Heart right ventricle (tissue), 16 donors: ENCODE results near the gene RPS6KA5. TPM values are rescaled to one million over a fixed set of nuclear protein-coding genes. Genes with fewer than 3 reads are reported as not detected.

ENCODE experiments used
- ATAC-seq, 8 donors: fragments of 200-7000 bp; cut with Tn5 transposase; one replicate each; pipeline ENCODE4 v1.9.1; 2020; ENCODE audit warnings: mild to moderate bottlenecking in 8 of 8, moderate library complexity in 8 of 8, moderate number of reproducible peaks in 1 of 8
- DNase-seq, 2 donors: peaks; one replicate each; pipeline ENCODE4 v3.0.0-alpha.2; 2020
- H3K27ac ChIP-seq, 10 donors: fragments of 200-600 bp; sonication (generic) in 2 of 10; one replicate each; pipeline versions ENCODE4 v1.5.0 to v1.8.0; 2020 to 2022; ENCODE audit warnings: mild to moderate bottlenecking in 3 of 10
- H3K27me3 ChIP-seq, 7 donors: fragments of 200-600 bp; one replicate each; pipeline ENCODE4 v1.8.0; 2021 to 2022; ENCODE audit warnings: mild to moderate bottlenecking in 2 of 7
- H3K36me3 ChIP-seq, 9 donors: fragments of 200-600 bp; sonication (generic) in 1 of 9; one replicate each; pipeline versions ENCODE4 v1.5.0 to v1.8.0; 2020 to 2022; ENCODE audit warnings: mild to moderate bottlenecking in 2 of 9
- H3K4me1 ChIP-seq, 9 donors: fragments of 200-600 bp; sonication (generic) in 1 of 9; one replicate each; pipeline versions ENCODE4 v1.5.0 to v1.8.0; 2020 to 2022; ENCODE audit warnings: mild to moderate bottlenecking in 4 of 9
- H3K4me3 ChIP-seq, 10 donors: fragments of 200-600 bp; sonication (generic) in 2 of 10; one replicate each; pipeline versions ENCODE4 v1.5.0 to v1.8.0; 2020 to 2022; ENCODE audit warnings: mild to moderate bottlenecking in 7 of 10, moderate library complexity in 2 of 10
- H3K9me3 ChIP-seq, 11 donors: fragments of 200-600 bp in 10 of 11; sonication (generic) in 2 of 11; one replicate each; pipeline versions ENCODE4 v1.5.0 to v1.8.0; 2013 to 2022; ENCODE audit warnings: mild to moderate bottlenecking in 2 of 11, control low read depth in 1 of 11, moderate library complexity in 1 of 11
- WGBS, 2 donors: extraction: QIAGEN DNeasy Blood & Tissue Kit; methylation state at CpG; one replicate each; pipeline ENCODE4 v1.1.7; 2013; ENCODE audit warnings: inconsistent platforms in 1 of 2; 5-methylcytosine and 5-hydroxymethylcytosine counted together
- intact Hi-C, 10 donors: fragments of 100-400 bp; cut with DNase I; formaldehyde crosslinking; loops; one replicate each; pipeline versions ENCODE4 v1.11.1 to v1.14.2; 2022
- polyA plus RNA-seq, 2 donors: library from polyadenylated mRNA; stranded (reverse); fragments of 200-250 nt; gene quantifications; one replicate each; pipeline ENCODE4 v1.2.3, GENCODE V29; 2013
- total RNA-seq, 10 donors: library from RNA; stranded (reverse); fragmentation: NEBNext Ultra II Directional in 3 of 10; extraction: Animal tissue kit (Norgen Biotek cat#: 25700) in 3 of 10; gene quantifications; one replicate each; pipeline versions ENCODE4 v1.2.1 to v1.2.4, GENCODE V29; 2021 to 2023
- TF ChIP-seq, protein P1 (sequence below), 9 donors: fragments of 200-600 bp; sonication (generic) in 2 of 9; IDR thresholded peaks; one replicate each; pipeline versions ENCODE4 v1.5.0 to v1.8.0; 2021 to 2022; ENCODE audit warnings: antibody characterized with exemption in 9 of 9, mild to moderate bottlenecking in 5 of 9, moderate library complexity in 1 of 9
- donor health status: Arrhythmogenic right ventricular cardiomyopathy.
- donor health status: ischemic (EF 13 %, LVEDD 7.1; RV severe dilation, severe dysfunction).
- donor health status: healthy with polysubstance abuse.
- donor health status: DM: no; HTN: yes; CAD: no.
- donor health status: DM: no; HTN: no; CAD: no.
- donor health status: ischemic (EF 25% LVEDD 6.9; RV normal size, moderate dysfunction).
- donor health status: ischemic (EF 25% LVEDD 5.7; RV mildly dilated, moderate dysfunction).
- donor health status: healthy.
- donor health status: DM: yes; HTN: yes; CAD: no.
- donor health status: Ischemic cardiomyopathy.
- donor health status: ischemic (EF 35%, LVEDD 5.7; RV mildly dilated, moderate dysfunction).
- donor health status: nonischemic (EF 11% LVEDD 7.7; RV severe dilation, severe dysfunction).
- donor health status: DM: yes; HTN: yes; CAD: no.
- donor health status: PGD.
- donor health status: ischemic (EF 29% LVEDD 5.4; RV normal size, mild dysfunction).
- donor health status: nonischemic (EF 23%, LVEDD 6.1; RV moderate dilation, normal function).

Gene RPS6KA5
- total and polyA plus RNA-seq, 12 donors, result 0.84 to 22.5 (median 9.2) TPM

- intact Hi-C loops, result no loop called here
- Histone ChIP-seq H3K27ac (no peak overlapping the region), H3K27me3 (no peaks in the 10 kb centered on the region), H3K36me3 (no peaks in the 10 kb centered on the region), H3K4me1 (peaks cover 0 to 4% (median 0%) of the 10 kb centered on the region in 9 donors), H3K9me3 (peaks cover 0 to 10% (median 0%) of the 10 kb centered on the region in 11 donors), H3K4me3 (no peak overlapping the region)
- WGBS, 2 donors, result 93 to 94% methylated on average over 4 of the region's 4 CpGs
- TF ChIP-seq, protein P1, sequence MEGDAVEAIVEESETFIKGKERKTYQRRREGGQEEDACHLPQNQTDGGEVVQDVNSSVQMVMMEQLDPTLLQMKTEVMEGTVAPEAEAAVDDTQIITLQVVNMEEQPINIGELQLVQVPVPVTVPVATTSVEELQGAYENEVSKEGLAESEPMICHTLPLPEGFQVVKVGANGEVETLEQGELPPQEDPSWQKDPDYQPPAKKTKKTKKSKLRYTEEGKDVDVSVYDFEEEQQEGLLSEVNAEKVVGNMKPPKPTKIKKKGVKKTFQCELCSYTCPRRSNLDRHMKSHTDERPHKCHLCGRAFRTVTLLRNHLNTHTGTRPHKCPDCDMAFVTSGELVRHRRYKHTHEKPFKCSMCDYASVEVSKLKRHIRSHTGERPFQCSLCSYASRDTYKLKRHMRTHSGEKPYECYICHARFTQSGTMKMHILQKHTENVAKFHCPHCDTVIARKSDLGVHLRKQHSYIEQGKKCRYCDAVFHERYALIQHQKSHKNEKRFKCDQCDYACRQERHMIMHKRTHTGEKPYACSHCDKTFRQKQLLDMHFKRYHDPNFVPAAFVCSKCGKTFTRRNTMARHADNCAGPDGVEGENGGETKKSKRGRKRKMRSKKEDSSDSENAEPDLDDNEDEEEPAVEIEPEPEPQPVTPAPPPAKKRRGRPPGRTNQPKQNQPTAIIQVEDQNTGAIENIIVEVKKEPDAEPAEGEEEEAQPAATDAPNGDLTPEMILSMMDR (IDR thresholded peaks at IDR 0.05), result no peak
- no peak for DNase-seq
- no peak for ATAC-seq
Measured at GRCh38 chr14:90963343-90963742, 97.1 kb downstream of the RPS6KA5 start.

GRCh38 chr14:90962505-90963109, 97.8 kb downstream of the RPS6KA5 start:
- Histone ChIP-seq H3K4me3 (no peak overlapping the region), H3K36me3 (no peaks in the 10 kb centered on the region), H3K9me3 (peaks cover 0 to 3% (median 0%) of the 10 kb centered on the region in 11 donors), H3K4me1 (peaks cover 0 to 4% (median 0%) of the 10 kb centered on the region in 9 donors), H3K27ac (no peak overlapping the region), H3K27me3 (no peaks in the 10 kb centered on the region)
- DNase-seq (no peak), ATAC-seq (no peak)
- 89 to 91% methylated on average over 11 of the region's 11 CpGs for WGBS, 2 donors
- intact Hi-C loops, result no loop called here
- TF ChIP-seq, protein P1 (IDR thresholded peaks at IDR 0.05), result no peak

DNA sequence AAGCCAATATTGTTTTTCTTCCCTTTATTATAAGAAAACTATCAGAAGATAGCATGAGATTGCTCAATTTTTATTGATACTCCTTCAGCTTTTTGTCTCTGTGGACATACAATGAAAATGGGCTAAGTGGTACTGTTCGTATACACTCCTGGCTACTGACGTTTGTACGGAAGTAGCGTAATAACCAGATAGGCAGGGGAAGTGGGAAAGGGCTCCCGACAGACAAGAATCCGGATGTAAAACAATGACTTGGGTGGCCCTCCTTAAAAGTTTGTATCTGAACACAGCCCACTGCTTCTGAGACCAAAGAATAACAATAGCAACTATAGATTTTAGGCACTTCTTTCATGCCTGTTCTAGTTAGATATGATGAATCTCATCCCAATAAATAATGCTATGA, 99.6 kb downstream of the RPS6KA5 start:
- DNase-seq (no peak), ATAC-seq (peak in 2 of 8 donors; percentile 34 to 42)
- intact Hi-C loops, result no loop called here
- no peak overlapping the region for H3K27ac ChIP-seq
- TF ChIP-seq, protein P1 (IDR thresholded peaks at IDR 0.05), result no peak
- H3K36me3 ChIP-seq, result peaks cover 0 to 8% (median 0%) of the 10 kb centered on the region in 9 donors
- peaks cover 0 to 4% (median 0%) of the 10 kb centered on the region in 9 donors for H3K4me1 ChIP-seq
- WGBS, 2 donors, result 63 to 76% methylated on average over 6 of the region's 6 CpGs
- H3K4me3 ChIP-seq, result no peak overlapping the region
- peaks cover 0 to 20% (median 12%) of the 10 kb centered on the region in 11 donors for H3K9me3 ChIP-seq
- no peaks in the 10 kb centered on the region for H3K27me3 ChIP-seq

- ATAC-seq (no peak), DNase-seq (no peak)
- TF ChIP-seq, protein P1 (IDR thresholded peaks at IDR 0.05), result no peak
- intact Hi-C loops, result no loop called here
- Histone ChIP-seq H3K4me1 (peaks cover 0 to 4% (median 0%) of the 10 kb centered on the region in 9 donors), H3K9me3 (peaks cover 0 to 35% (median 17%) of the 10 kb centered on the region in 11 donors), H3K4me3 (no peak overlapping the region), H3K27me3 (no peaks in the 10 kb centered on the region), H3K27ac (no peak overlapping the region), H3K36me3 (peaks cover 0 to 10% (median 0%) of the 10 kb centered on the region in 9 donors)
- 98% methylated on average over 3 of the region's 3 CpGs for WGBS, 2 donors
Measured at GRCh38 chr14:90959344-90959743, 101.1 kb downstream of the RPS6KA5 start.
